GM12891 (cell line): Measurements from ENCODE around the gene RHBDL1.

ENCODE experiments used
- POLR2A ChIP-seq: IDR thresholded peaks from 2 replicates; pipeline ENCODE4 v1.6.1; 2011; ENCODE audit warnings: low read depth, low read length, control low read depth
- POU2F2 ChIP-seq: IDR thresholded peaks from 2 replicates; pipeline ENCODE4 v1.6.1; 2011; ENCODE audit warnings: low read depth, mild to moderate bottlenecking, control low read depth, low read length, moderate library complexity

GRCh38 chr16:681746-682427 is 6.4 kb downstream of the RHBDL1 start:
- TF ChIP-seq POLR2A (0 out of 2 replicates have a peak, but pooled peaks have one; percentile 16), POU2F2 (no peak)
